HG02798 (cell line): ENCODE data around the gene TEX19.
"Not testable (repeated sequence)": the region's sequence is repeated elsewhere in the genome, so short reads cannot be mapped to it uniquely, and the experiment has no call there.

Experiments used
- ATAC-seq: cut with Tn5 transposase; IDR thresholded peaks from one replicate; pipeline ENCODE4 v1.9.1; 2021; ENCODE audit warnings: mild to moderate bottlenecking; ENCODE audit not compliant: unreplicated experiment, poor library complexity

Gene TEX19

GRCh38 chr17:82373072-82373452, 14.0 kb downstream of the TEX19 start:
- not testable (repeated sequence) for ATAC-seq

GRCh38 chr17:82373731-82374625, 14.9 kb downstream of the TEX19 start:
- no peak for ATAC-seq

GRCh38 chr17:82374626-82375331, 15.7 kb downstream of the TEX19 start:
- ATAC-seq, result no peak

DNA sequence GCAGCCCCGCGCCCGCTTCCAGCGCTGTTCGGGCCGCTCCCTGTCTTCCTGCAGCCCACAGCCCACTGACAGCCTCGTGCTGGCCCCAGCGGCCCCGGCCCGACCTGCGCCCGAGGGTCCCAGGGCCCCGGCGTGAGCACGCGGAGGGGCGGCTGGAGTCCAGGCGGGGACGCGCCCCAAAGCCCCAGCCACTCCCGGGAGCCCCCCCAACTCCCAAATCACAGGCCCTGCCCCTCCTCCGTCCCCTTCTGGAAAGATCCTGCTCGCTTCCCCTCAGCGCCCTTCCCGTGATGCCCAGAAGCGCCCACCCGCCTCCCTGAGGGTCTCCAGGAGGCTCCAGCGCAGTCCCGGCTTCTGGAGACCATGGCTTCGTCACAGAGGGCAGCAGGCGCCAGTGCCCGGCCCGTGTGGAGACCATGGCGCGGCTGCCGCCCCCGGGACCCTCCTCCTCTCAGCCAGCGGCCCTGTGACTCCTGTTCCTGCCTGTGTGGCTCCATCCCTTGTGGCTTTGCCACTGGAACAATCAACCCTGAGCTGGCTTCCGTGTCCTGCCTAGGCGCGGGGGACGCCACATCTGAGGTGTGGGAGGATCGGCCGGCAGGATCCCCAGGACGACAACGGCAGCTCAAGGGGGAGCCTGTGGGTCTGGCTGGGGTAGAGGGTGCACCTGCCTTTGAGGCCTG, 16.5 kb downstream of the TEX19 start:
- ATAC-seq, result no peak

DNA sequence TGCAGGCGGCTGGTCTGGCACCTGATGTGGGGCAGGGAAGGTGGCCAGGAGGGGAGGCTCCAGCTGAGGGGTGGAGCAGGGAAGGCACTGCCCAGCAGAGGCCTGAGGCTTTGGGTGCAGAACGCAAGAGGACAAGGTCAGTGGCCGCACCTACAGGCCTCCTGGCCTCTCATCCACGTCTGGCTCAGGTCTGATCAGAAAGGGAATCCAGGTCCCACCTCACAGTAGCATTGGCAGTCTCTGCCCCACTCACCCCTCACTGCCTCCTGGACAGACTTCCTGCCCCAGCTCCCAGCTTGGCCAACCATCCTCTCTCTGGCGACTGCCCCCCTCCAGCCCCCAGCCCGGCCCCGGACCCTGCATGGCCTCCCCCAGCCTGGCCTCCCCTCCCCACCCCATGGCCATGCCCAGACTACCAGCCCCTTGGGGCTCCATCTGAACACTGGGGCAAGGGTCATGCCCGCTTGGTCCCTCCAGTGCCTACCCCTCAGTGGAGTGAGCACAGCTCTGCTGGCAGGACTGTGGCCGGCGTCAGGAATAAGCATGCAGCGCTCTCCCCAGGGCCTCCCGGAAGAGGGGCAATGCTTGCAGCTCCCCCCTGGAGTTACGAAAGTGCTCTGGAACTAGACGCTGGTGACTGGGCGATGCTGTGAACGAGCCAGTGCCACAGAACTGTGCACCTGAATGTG, 17.1 kb downstream of the TEX19 start:
- ATAC-seq, result no peak

DNA sequence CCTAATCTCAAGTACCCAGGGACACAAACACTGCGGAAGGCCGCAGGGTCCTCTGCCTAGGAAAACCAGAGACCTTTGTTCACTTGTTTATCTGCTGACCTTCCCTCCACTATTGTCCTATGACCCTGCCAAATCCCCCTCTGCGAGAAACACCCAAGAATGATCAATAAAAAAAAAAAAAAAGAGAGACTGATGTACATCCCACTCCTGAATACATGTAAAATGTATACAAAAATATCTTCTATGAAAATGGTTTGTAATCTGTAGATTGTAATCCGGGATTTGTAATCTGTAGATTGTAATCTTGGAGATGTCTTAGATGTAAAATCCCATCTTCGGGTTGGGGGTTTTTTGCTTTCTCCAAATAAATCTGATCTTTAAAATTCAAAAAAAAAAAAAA, 18.2 kb downstream of the TEX19 start:
- not testable (repeated sequence) for ATAC-seq

DNA sequence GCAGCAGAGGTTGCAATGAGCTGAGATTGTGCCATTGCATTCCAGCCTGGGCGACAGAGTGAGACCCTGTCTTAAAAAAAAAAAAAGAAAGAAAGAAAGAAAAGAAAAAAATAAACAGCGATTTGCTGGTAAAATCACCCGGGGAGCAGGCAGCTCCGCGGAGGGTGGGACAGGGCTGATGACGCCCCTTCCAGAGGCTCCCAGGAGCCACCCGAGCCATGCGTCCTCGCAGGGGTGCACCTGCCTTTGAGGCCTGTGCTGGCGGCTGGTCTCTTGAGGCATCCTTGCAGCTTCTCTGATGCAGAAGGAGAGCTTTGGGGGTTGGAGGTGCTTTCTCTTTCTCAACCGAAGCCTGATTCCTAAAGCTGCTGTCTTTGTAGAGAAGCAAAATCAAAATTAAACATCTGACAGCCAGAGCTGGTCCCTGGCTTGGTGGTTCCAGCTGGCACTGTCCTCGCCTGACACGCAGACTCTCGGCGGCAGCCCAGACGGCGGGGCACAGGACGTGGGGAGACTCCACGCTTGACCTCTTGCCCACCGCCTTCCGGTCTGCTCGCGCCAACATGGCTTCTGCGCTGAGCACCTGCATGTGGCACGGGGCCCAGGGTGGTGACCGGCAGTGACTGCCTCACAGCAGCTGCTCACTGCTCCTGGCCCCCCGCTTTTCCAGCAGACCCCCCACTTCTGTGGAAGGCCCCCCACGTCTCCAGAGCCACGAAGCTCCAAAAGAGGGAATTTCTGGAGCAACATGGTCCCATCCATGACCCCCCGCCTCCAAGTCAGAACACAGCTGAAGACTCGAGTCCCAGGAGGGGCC, 19.1 kb downstream of the TEX19 start:
- ATAC-seq, result no peak

DNA sequence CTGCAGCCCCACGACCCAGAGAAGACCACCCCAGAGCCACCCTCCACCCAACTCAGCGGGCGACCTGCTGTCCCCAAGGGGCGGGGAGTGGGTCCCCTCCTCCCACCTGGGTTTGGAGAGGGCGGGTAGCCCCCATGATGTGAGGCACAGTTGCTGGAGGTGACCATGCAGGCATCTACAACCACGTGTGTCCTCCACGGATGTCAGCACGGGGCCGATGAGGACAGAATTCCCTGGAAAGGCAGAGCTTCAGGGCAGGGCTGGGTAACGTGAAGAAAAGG, 19.6 kb downstream of the TEX19 start:
- no peak for ATAC-seq

- no peak for ATAC-seq
Observed at GRCh38 chr17:82380860-82381702, 22.0 kb downstream of the TEX19 start.

GRCh38 chr17:82381703-82382009, 22.6 kb downstream of the TEX19 start:
- ATAC-seq, result not testable (repeated sequence)

GRCh38 chr17:82382220-82382932, 23.3 kb downstream of the TEX19 start:
- not testable (repeated sequence) for ATAC-seq

- ATAC-seq, result no peak
Observed at GRCh38 chr17:82382933-82383255, 23.8 kb downstream of the TEX19 start.

DNA sequence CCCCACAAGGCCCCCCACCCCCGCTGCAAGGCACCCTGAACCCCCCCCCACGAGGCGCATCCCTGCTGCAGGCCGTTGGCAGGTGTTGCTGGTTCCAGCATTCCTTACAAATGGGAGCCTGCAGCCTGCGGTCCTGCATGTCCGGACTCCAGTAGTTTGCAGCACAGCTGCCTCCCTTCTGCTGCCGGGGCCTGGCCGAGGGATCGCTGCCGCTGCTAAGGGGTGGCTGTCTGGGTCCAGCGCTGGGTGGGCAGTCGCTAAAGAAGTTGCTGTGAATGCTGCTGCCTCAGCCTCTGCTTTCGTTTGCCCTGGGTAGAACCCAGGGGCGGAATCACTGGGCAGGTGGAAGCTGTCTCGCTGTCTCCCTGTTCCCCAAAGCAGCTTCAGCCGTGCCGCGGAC, 24.4 kb downstream of the TEX19 start:
- ATAC-seq, result no peak

- no peak for ATAC-seq
Observed at GRCh38 chr17:82384051-82384729, 25.1 kb downstream of the TEX19 start.

DNA sequence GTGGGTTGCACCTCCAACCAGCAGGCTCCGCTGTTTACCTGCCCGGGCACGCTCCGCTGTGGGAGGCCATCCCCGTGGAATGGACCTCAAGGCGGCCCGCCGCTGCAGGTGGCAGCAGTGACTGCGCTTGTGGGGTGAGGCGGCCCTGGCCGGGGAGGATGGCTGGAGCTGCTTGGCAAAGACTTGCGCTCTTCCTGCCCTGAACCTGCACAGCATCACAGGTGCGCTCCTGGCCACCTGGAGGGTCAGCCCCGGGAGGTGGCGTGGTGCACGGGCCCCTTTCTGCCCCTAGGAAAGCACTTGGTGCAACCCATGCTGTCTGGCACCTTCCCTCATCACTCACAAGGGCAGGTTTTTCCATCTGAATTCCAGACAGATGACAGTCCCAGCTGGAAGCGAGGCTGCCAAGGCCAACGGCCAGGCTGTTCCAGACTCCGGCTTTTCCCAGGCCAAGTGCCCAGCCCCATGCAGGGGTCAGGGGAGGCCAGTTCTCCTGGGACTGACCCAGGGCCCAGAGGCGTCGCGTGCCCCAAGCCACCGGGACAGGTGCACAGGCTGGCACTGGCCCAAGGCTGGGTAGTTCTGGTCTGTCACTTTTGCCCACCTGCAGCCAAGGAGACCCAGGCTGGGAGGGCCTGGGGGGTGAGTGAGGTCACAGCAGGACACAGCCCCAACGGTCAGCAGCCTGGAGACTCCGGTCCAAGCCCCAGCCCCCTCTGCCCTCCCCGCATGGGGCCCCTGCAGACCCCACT, 25.9 kb downstream of the TEX19 start:
- ATAC-seq, result no peak

DNA sequence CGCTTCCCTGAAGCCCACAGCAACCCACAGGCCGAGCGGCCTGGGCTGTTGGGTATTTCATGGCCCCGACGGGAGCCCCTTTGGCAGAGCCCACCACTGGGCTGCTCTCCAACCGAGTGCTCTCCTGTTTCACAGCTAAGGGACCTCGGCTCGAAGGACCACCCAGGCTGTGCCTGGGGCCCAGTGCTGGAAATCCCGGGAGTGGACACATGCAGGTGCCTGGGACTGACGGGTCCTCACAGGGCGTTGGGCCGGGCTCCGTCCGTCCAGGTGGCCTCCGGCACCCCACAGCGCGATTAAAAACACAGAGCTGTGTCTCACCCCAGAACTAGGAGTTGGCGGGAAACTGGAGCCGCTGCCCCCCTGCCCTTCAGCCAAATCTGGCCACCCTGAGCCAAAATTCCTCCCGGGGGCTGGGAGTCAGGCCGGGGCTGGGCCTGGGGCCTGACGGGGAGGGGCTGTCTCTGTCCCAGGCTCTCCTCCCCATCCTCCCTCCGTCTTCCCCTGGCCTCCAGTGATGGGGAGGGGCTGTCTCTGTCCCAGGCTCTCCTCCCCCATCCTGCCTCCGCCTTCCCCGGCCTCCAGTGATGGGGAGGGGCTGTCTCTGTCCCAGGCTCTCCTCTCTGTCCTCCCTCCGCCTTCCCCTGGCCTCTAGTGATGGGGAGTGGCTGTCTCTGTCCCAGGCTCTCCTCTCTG, 26.7 kb downstream of the TEX19 start:
- ATAC-seq, result no peak

DNA sequence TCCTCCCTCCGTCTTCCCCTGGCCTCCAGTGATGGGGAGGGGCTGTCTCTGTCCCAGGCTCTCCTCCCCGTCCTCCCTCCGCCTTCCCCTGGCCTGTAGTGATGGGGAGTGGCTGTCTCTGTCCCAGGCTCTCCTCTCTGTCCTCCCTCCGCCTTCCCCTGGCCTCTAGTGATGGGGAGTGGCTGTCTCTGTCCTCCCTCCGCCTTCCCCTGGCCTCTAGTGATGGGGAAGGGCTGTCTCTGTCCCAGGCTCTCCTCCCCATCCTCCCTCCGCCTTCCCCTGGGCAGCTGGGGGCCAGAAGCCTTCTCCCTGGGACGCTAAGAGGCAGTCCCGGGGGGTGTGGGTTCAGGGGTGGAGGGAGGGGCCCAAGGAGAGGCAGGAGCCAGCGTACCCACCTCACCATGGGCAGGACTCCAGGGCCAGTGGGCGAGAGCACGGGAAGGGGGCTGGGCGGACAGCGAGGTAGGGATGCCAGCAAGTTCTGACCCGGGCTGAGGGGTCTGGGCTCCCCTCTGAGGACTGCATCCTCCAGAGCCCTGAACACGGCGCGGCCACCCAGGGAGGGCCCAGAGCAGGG, 27.3 kb downstream of the TEX19 start:
- no peak for ATAC-seq
